ENCODE data around the gene FGF4. TPM values are rescaled to one million over a fixed set of nuclear protein-coding genes. Genes with fewer than 3 reads are reported as not detected.

The FGF4 gene
- total and polyA plus RNA-seq, 8 donors = not detected

DNA sequence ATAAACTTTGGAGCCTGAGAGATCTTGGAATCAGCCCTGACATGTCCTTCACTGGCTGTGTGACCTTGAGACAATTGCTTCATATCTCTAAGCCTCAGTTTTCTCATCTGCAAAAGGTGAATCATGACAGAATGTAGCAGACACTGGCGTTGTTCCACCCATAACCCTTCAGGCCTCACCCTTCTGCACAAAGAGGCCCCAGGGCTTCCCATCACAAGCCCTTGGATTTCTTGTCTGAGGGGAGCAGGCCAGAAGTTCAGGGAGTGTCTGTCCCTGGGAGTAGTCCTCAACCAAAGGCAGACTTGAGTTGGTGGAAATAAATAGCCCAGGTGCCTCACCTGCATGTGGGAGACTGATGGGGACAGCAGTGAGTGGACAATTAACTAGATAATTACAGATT is 27.4 kb upstream of the FGF4 start:
- intact Hi-C loops (cut with DNase I) = no loop called here
- Histone ChIP-seq H3K36me3 (no peaks in the 10 kb centered on the region), H3K9me3 (peaks cover 0 to 4% of the 10 kb centered on the region in 2 donors), H3K27ac (no peak overlapping the region), H3K4me1 (no peaks in the 10 kb centered on the region), H3K27me3 (peaks cover 0 to 29% of the 10 kb centered on the region in 2 donors), H3K4me3 (no peak overlapping the region)
- TF ChIP-seq, protein P1, sequence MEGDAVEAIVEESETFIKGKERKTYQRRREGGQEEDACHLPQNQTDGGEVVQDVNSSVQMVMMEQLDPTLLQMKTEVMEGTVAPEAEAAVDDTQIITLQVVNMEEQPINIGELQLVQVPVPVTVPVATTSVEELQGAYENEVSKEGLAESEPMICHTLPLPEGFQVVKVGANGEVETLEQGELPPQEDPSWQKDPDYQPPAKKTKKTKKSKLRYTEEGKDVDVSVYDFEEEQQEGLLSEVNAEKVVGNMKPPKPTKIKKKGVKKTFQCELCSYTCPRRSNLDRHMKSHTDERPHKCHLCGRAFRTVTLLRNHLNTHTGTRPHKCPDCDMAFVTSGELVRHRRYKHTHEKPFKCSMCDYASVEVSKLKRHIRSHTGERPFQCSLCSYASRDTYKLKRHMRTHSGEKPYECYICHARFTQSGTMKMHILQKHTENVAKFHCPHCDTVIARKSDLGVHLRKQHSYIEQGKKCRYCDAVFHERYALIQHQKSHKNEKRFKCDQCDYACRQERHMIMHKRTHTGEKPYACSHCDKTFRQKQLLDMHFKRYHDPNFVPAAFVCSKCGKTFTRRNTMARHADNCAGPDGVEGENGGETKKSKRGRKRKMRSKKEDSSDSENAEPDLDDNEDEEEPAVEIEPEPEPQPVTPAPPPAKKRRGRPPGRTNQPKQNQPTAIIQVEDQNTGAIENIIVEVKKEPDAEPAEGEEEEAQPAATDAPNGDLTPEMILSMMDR (IDR thresholded peaks at IDR 0.05) = no peak
- DNase-seq (no peak), ATAC-seq (no peak)

DNA sequence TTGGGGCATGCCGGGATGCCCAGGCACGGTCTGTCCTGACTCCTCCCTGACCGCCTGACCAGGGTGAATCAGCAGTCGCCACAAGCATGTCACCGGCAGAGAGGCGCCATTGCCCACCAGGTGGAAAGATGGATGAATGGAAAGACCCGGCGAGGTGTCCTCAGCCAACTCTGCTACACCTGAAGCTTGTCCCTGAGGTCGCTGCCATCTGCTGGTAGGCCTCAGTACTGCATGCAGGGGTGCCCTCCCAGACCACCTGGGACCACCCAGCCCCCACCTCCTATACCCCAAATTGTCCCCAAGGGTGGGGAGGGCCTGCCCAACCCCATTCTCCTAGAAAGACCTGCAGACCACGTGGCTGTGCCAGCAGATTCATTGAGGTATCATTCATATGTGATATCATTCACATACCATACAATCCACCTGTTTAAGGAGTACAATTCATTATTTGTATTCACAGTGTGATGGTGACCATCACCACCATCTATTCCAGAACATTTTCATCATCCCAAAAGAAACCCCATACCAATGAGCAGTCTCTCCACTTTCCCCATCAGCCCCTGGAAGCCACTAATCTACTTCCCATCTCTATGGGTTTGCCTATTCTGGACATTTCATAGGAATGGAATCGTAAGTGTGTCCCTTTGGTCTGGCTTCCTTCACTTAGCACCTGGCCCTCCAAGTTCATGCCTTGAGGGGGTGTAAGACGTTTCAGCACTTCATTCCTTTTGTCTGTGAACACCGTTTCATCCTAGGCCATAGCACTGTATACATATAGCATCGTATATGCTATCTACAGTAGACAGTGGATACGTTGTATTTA is 26.6 kb upstream of the FGF4 start:
- ATAC-seq = peak; percentile 62

DNA sequence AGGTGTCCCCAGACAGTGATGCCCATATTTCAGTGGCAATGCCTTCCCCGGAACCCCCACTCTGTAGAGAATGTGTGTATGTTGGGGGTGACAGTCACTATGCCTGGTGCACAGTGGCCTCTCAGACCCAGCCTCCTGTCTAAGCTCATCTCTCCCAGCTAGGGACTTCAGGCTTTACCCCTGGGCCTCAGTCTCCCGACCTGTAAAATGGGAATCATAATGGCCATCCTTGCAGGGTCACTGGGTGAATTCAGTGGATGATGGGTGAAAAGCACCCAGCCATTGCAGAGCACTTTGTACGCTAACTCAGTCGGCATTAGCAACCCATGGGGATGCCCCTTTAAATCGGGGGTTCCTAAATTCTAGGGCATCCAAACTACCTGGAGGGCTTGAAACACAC is 25.1 kb upstream of the FGF4 start:
- intact Hi-C loops (cut with DNase I) = no loop called here

More for the DNA sequence above, 26.6 kb upstream of the FGF4 start:
- no peak overlapping the region for H3K27ac ChIP-seq
- no peaks in the 10 kb centered on the region for H3K36me3 ChIP-seq
- peak in 1 of 4 donors; percentile 68 for DNase-seq
- intact Hi-C loops (cut with DNase I) = no loop called here
- peaks cover 0 to 31% of the 10 kb centered on the region in 2 donors for H3K27me3 ChIP-seq
- no peak overlapping the region for H3K4me3 ChIP-seq
- H3K4me1 ChIP-seq = no peaks in the 10 kb centered on the region
- H3K9me3 ChIP-seq = peaks cover 0 to 4% of the 10 kb centered on the region in 2 donors
- TF ChIP-seq, protein P1 (IDR thresholded peaks at IDR 0.05) = peak; percentile 53 to 66

DNA sequence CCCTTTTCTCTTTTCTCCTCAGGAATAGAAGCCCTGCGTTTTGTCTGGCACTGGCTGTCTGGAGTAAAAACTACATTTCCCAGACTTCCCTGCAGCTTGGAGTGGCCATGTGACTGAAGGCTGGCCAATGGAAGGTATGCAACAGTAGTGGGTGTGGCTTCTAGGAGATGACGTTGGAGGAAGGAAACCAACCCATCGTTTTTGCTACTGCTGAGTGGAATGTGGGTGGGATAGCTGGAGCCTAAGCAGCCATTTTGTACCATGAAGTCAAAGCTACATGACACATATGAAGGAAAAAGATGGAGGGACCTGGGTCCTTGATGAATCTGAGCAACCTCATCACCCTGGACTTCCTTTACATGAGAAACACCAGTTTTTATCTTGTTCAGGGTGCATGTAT is 24.4 kb upstream of the FGF4 start:
- intact Hi-C loops (cut with DNase I) = no loop called here
- no peak for ATAC-seq
- peaks cover 0 to 4% of the 10 kb centered on the region in 2 donors for H3K9me3 ChIP-seq

More for the DNA sequence above, 25.1 kb upstream of the FGF4 start:
- Histone ChIP-seq H3K4me1 (no peaks in the 10 kb centered on the region), H3K36me3 (no peaks in the 10 kb centered on the region), H3K9me3 (peaks cover 0 to 4% of the 10 kb centered on the region in 2 donors), H3K27ac (no peak overlapping the region), H3K27me3 (peaks cover 0 to 30% of the 10 kb centered on the region in 2 donors), H3K4me3 (no peak overlapping the region)
- ATAC-seq (no peak), DNase-seq (peak in 1 of 4 donors; percentile 1)
- TF ChIP-seq, protein P1 (IDR thresholded peaks at IDR 0.05) = no peak

DNA sequence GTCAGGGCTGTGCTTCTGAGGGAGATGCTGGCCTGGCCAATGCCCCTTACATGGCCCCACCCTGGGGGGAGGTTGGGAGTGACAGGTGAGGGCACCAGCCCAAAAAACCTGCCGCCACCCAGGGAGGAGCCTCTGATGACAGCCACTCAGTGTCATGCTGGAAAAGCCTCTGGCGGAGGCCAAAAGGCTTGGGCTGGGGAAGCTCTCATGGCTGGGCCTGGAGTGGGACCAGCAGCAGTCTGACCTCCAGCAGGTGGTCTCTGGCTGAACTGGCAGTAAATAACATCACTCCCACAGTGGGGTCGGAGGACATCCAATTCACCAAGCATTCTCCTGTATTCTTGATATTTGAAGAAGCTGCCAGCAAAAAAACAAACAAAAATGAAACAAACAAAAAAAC is 24.0 kb upstream of the FGF4 start:
- ATAC-seq = no peak
- Histone ChIP-seq H3K4me1 (no peaks in the 10 kb centered on the region), H3K36me3 (no peaks in the 10 kb centered on the region), H3K9me3 (peaks cover 0 to 4% of the 10 kb centered on the region in 2 donors), H3K27ac (no peak overlapping the region), H3K27me3 (peaks cover 0 to 20% of the 10 kb centered on the region in 2 donors), H3K4me3 (no peak overlapping the region)
- TF ChIP-seq, protein P1 (IDR thresholded peaks at IDR 0.05) = no peak
- intact Hi-C loops (cut with DNase I) = no loop called here
- peak in 1 of 4 donors; percentile 37 for DNase-seq

More for the DNA sequence above, 24.4 kb upstream of the FGF4 start:
- TF ChIP-seq, protein P1 (IDR thresholded peaks at IDR 0.05) = no peak
- Histone ChIP-seq H3K4me1 (no peaks in the 10 kb centered on the region), H3K27me3 (peaks cover 0 to 23% of the 10 kb centered on the region in 2 donors), H3K36me3 (no peaks in the 10 kb centered on the region), H3K4me3 (no peak overlapping the region), H3K27ac (no peak overlapping the region)
- peak in 1 of 4 donors; percentile 6 for DNase-seq
